ENCODE results near the gene GRXCR2.

DNA sequence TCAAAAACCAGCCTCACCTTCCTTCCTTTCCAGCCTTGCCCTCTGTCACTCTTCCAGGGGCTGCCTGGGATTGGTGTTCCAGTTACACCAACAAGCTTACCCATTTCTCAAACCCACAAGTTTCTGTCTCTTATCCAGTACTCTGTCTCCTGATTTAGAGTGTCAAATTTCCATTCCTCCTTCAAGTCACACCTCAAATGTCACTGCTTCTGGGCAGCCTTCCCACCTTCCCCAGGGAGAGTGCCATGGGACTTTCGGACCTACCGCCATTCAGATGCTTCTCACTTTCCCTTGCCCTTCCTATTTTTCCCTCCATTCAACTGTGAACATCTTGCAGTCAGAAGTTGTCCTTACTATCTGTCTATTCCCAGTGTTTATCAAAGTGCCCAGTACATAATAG, 2.0 kb upstream of the GRXCR2 start:
- TF ChIP-seq, protein P1, sequence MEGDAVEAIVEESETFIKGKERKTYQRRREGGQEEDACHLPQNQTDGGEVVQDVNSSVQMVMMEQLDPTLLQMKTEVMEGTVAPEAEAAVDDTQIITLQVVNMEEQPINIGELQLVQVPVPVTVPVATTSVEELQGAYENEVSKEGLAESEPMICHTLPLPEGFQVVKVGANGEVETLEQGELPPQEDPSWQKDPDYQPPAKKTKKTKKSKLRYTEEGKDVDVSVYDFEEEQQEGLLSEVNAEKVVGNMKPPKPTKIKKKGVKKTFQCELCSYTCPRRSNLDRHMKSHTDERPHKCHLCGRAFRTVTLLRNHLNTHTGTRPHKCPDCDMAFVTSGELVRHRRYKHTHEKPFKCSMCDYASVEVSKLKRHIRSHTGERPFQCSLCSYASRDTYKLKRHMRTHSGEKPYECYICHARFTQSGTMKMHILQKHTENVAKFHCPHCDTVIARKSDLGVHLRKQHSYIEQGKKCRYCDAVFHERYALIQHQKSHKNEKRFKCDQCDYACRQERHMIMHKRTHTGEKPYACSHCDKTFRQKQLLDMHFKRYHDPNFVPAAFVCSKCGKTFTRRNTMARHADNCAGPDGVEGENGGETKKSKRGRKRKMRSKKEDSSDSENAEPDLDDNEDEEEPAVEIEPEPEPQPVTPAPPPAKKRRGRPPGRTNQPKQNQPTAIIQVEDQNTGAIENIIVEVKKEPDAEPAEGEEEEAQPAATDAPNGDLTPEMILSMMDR (IDR thresholded peaks at IDR 0.05; ENCODE audit: poor library complexity, severe bottlenecking): no peak
- TF ChIP-seq POLR2AphosphoS5 (IDR thresholded peaks at IDR 0.05): no peak
- TF ChIP-seq TAF1 (IDR thresholded peaks at IDR 0.05; ENCODE audit: low read depth): no peak
- TF ChIP-seq RAD21 (conservative IDR thresholded peaks at IDR 0.05): no peak
- TF ChIP-seq SMC3 (conservative IDR thresholded peaks at IDR 0.05; ENCODE audit: poor library complexity): no peak
- no peak for TF ChIP-seq EZH2 (IDR thresholded peaks at IDR 0.05; ENCODE audit: borderline replicate concordance, insufficient read depth, low read length, poor library complexity, severe bottlenecking)
- no peak for TF ChIP-seq MXI1 (conservative IDR thresholded peaks at IDR 0.05; ENCODE audit: poor library complexity, severe bottlenecking)
- no peak for TF ChIP-seq EP300 (conservative IDR thresholded peaks at IDR 0.05; ENCODE audit: poor library complexity, severe bottlenecking)
- TF ChIP-seq, protein P2, sequence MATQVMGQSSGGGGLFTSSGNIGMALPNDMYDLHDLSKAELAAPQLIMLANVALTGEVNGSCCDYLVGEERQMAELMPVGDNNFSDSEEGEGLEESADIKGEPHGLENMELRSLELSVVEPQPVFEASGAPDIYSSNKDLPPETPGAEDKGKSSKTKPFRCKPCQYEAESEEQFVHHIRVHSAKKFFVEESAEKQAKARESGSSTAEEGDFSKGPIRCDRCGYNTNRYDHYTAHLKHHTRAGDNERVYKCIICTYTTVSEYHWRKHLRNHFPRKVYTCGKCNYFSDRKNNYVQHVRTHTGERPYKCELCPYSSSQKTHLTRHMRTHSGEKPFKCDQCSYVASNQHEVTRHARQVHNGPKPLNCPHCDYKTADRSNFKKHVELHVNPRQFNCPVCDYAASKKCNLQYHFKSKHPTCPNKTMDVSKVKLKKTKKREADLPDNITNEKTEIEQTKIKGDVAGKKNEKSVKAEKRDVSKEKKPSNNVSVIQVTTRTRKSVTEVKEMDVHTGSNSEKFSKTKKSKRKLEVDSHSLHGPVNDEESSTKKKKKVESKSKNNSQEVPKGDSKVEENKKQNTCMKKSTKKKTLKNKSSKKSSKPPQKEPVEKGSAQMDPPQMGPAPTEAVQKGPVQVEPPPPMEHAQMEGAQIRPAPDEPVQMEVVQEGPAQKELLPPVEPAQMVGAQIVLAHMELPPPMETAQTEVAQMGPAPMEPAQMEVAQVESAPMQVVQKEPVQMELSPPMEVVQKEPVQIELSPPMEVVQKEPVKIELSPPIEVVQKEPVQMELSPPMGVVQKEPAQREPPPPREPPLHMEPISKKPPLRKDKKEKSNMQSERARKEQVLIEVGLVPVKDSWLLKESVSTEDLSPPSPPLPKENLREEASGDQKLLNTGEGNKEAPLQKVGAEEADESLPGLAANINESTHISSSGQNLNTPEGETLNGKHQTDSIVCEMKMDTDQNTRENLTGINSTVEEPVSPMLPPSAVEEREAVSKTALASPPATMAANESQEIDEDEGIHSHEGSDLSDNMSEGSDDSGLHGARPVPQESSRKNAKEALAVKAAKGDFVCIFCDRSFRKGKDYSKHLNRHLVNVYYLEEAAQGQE (IDR thresholded peaks at IDR 0.05; ENCODE audit: borderline replicate concordance): no peak

Data from neural cell (in vitro differentiated cells).